ENCODE measurements around the gene CNOT3.

Gene CNOT3

GRCh38 chr19:54156490-54156889, 18.9 kb downstream of the CNOT3 start:
- no peak overlapping the region for H3K4me3 ChIP-seq (replicated peaks in 1 of 2; ENCODE audit: low read depth in 2 of 2, low read length in 2 of 2)
- no peak for DNase-seq (ENCODE audit: low read depth in 2 of 2)
- TF ChIP-seq CTCF (IDR thresholded peaks at IDR 0.05; ENCODE audit: low read depth, low read length): no peak

- TF ChIP-seq CTCF (IDR thresholded peaks at IDR 0.05; ENCODE audit: low read depth, low read length): no peak
- no peak for DNase-seq (ENCODE audit: low read depth in 2 of 2)
- H3K4me3 ChIP-seq (replicated peaks in 1 of 2; ENCODE audit: low read depth in 2 of 2, low read length in 2 of 2): no peak overlapping the region
Measured at GRCh38 chr19:54156953-54157352, 19.4 kb downstream of the CNOT3 start.

GRCh38 chr19:54158812-54159351, 21.3 kb downstream of the CNOT3 start:
- TF ChIP-seq CTCF (IDR thresholded peaks at IDR 0.05; ENCODE audit: low read depth, low read length): no peak
- peak overlapping the region; percentile 73 to 80 for H3K4me3 ChIP-seq (replicated peaks in 1 of 2; ENCODE audit: low read depth in 2 of 2, low read length in 2 of 2)
- DNase-seq (ENCODE audit: low read depth in 2 of 2): peak in 1 of 2 donors; percentile 38

GRCh38 chr19:54159352-54160181, 22.0 kb downstream of the CNOT3 start, which contains the start of gene LENG1:
Gene LENG1 (minus strand): TSS chr19:54159721. CDS start chr19:54159695, 26 bp downstream.
- DNase-seq (ENCODE audit: low read depth in 2 of 2): peak; percentile 100
- H3K4me3 ChIP-seq (replicated peaks in 1 of 2; ENCODE audit: low read depth in 2 of 2, low read length in 2 of 2): peak within 1 kb of the TSS; percentile 73 to 80
- peak; percentile 11 for TF ChIP-seq CTCF (IDR thresholded peaks at IDR 0.05; ENCODE audit: low read depth, low read length)

GRCh38 chr19:54160182-54160811, 22.7 kb downstream of the CNOT3 start:
- no peak for TF ChIP-seq CTCF (IDR thresholded peaks at IDR 0.05; ENCODE audit: low read depth, low read length)
- H3K4me3 ChIP-seq (replicated peaks in 1 of 2; ENCODE audit: low read depth in 2 of 2, low read length in 2 of 2): peak overlapping the region; percentile 64 to 69
- peak; percentile 32 to 45 for DNase-seq (ENCODE audit: low read depth in 2 of 2)

GRCh38 chr19:54160854-54161253, 23.3 kb downstream of the CNOT3 start:
- DNase-seq (ENCODE audit: low read depth in 2 of 2): no peak
- TF ChIP-seq CTCF (IDR thresholded peaks at IDR 0.05; ENCODE audit: low read depth, low read length): no peak
- peak overlapping the region in 1 of 2 donors; percentile 69 for H3K4me3 ChIP-seq (replicated peaks in 1 of 2; ENCODE audit: low read depth in 2 of 2, low read length in 2 of 2)
